Esophagus squamous epithelium (tissue), 5 donors: ENCODE results near the gene THAP3. TPM values are rescaled to one million over a fixed set of nuclear protein-coding genes. Genes with fewer than 3 reads are reported as not detected.
"Not testable (repeated sequence)": the region's sequence is repeated elsewhere in the genome, so short reads cannot be mapped to it uniquely, and the experiment has no call there.

ENCODE experiments used
- DNase-seq: peaks from one replicate; lab custom pipeline; 2025; lab: John Stamatoyannopoulos, UW
- H3K27ac ChIP-seq, 4 donors: fragments of 200-600 bp; sonication (generic); one replicate each; pipeline ENCODE4 v1.5.1; 2016 to 2019; ENCODE audit warnings: mild to moderate bottlenecking in 1 of 4
- H3K27me3 ChIP-seq, 4 donors: fragments of 200-600 bp; sonication (generic); 1 replicate in 3 of 4; 2 replicates in 1 of 4; pipeline versions ENCODE4 v1.5.1 to v1.6.0; 2017 to 2021; ENCODE audit warnings: antibody characterized with exemption in 1 of 4
- H3K36me3 ChIP-seq, 3 donors: fragments of 200-600 bp; sonication (generic); one replicate each; pipeline ENCODE4 v1.5.1; 2016 to 2019
- H3K4me1 ChIP-seq, 3 donors: fragments of 200-600 bp; sonication (generic); one replicate each; pipeline ENCODE4 v1.5.1; 2017 to 2019
- H3K4me3 ChIP-seq, 4 donors: fragments of 200-600 bp; sonication (generic); 1 replicate in 3 of 4; 2 replicates in 1 of 4; pipeline ENCODE4 v1.5.1; 2016 to 2019; ENCODE audit warnings: mild to moderate bottlenecking in 2 of 4, moderate library complexity in 1 of 4
- H3K9me3 ChIP-seq, 3 donors: fragments of 200-600 bp; sonication (generic); one replicate each; pipeline ENCODE4 v1.5.1; 2016 to 2019
- CTCF ChIP-seq, 6 experiments: fragments of 450-650 bp in 4 of 6; fragments of 200-600 bp in 2 of 6; sonication (generic) in 2 of 6; IDR thresholded peaks; one replicate each; pipeline ENCODE4 v1.5.1; 2016 to 2019; ENCODE audit warnings: antibody characterized with exemption in 6 of 6, mild to moderate bottlenecking in 4 of 6, moderate library complexity in 4 of 6
- POLR2A ChIP-seq, 4 donors: fragments of 450-650 bp; IDR thresholded peaks; one replicate each; pipeline ENCODE4 v1.6.1; 2017; ENCODE audit warnings: antibody characterized with exemption in 4 of 4, mild to moderate bottlenecking in 4 of 4, moderate library complexity in 3 of 4
- WGBS, 2 donors: methylation state at CpG; one replicate each; pipeline ENCODE4 v1.1.5; 2018; 5-methylcytosine and 5-hydroxymethylcytosine counted together
- intact Hi-C: fragments of 100-400 bp; cut with DNase I; formaldehyde crosslinking; loops from one replicate; pipeline ENCODE4 v1.15.0; 2022
- total RNA-seq, 4 donors: library from RNA; depleted of rRNA; stranded (reverse); fragments of >200 nt; gene quantifications; one replicate each; pipeline ENCODE4 v1.1.0, GENCODE V29; 2016
- donor health status: DM: yes; HTN: yes; CAD: no.

Gene THAP3
- total RNA-seq, 4 donors from 2014 or later: 4.8 to 17.1 (median 13.3) TPM

GRCh38 chr1:6657138-6657537 lies 32.5 kb downstream of the THAP3 start:
- no peak for DNase-seq
- no peak overlapping the region for H3K27ac ChIP-seq
- no peak overlapping the region for H3K4me3 ChIP-seq
- peaks cover 12 to 53% (median 12%) of the 10 kb centered on the region in 3 donors for H3K36me3 ChIP-seq
- no peaks in the 10 kb centered on the region for H3K27me3 ChIP-seq
- H3K9me3 ChIP-seq: no peaks in the 10 kb centered on the region
- intact Hi-C loops: no loop called here
- 92 to 97% methylated on average over 3 to 6 of the region's 6 CpGs for WGBS, 2 donors
- H3K4me1 ChIP-seq: no peaks in the 10 kb centered on the region
- TF ChIP-seq CTCF (IDR thresholded peaks at IDR 0.05) (no peak), POLR2A (IDR thresholded peaks at IDR 0.05) (no peak)

GRCh38 chr1:6658359-6659060 lies 33.8 kb downstream of the THAP3 start:
- no peak for TF ChIP-seq POLR2A (IDR thresholded peaks at IDR 0.05)
- TF ChIP-seq CTCF (IDR thresholded peaks at IDR 0.05): no peak
- intact Hi-C loops: no loop called here
- DNase-seq: no peak
- WGBS, 2 donors: 89 to 95% methylated on average over 5 of the region's 5 CpGs
- Histone ChIP-seq H3K27ac (no peak overlapping the region), H3K9me3 (no peaks in the 10 kb centered on the region), H3K4me3 (no peak overlapping the region), H3K36me3 (peaks cover 0 to 52% (median 3%) of the 10 kb centered on the region in 3 donors), H3K27me3 (no peaks in the 10 kb centered on the region), H3K4me1 (no peaks in the 10 kb centered on the region)

GRCh38 chr1:6660415-6661049 lies 35.9 kb downstream of the THAP3 start:
- Histone ChIP-seq H3K27me3 (no peaks in the 10 kb centered on the region), H3K4me1 (no peaks in the 10 kb centered on the region), H3K27ac (no peak overlapping the region), H3K9me3 (no peaks in the 10 kb centered on the region), H3K4me3 (no peak overlapping the region), H3K36me3 (peaks cover 0 to 50% (median 4%) of the 10 kb centered on the region in 3 donors)
- intact Hi-C loops: no loop called here
- TF ChIP-seq POLR2A (IDR thresholded peaks at IDR 0.05) (no peak), CTCF (IDR thresholded peaks at IDR 0.05) (no peak)
- WGBS, 2 donors: 90 to 92% methylated on average over 7 of the region's 7 CpGs
- no peak for DNase-seq

GRCh38 chr1:6662468-6662867 lies 37.8 kb downstream of the THAP3 start:
- H3K27me3 ChIP-seq, intact Hi-C loops, H3K27ac ChIP-seq, H3K4me1 ChIP-seq, H3K4me3 ChIP-seq, DNase-seq, H3K9me3 ChIP-seq: not testable (repeated sequence)
- peaks cover 4 to 59% (median 11%) of the 10 kb centered on the region in 3 donors for H3K36me3 ChIP-seq
- 89 to 98% methylated on average over 4 to 7 of the region's 7 CpGs for WGBS, 2 donors

- Histone ChIP-seq H3K27ac (no peak overlapping the region), H3K36me3 (peaks cover 4 to 76% (median 11%) of the 10 kb centered on the region in 3 donors), H3K9me3 (no peaks in the 10 kb centered on the region), H3K27me3 (no peaks in the 10 kb centered on the region), H3K4me1 (no peaks in the 10 kb centered on the region), H3K4me3 (no peak overlapping the region)
- intact Hi-C loops: no loop called here
- TF ChIP-seq POLR2A (IDR thresholded peaks at IDR 0.05) (no peak), CTCF (IDR thresholded peaks at IDR 0.05) (no peak)
- no peak for DNase-seq
- WGBS, 2 donors: 87 to 100% methylated on average over 4 to 5 of the region's 5 CpGs
Observed at GRCh38 chr1:6666696-6667095, 42.0 kb downstream of the THAP3 start.
